GM11168 (cell line): ENCODE data around the gene SEMA3C.

Source experiments
- in situ Hi-C: fragments of 300-500 bp; cut with MboI; formaldehyde crosslinking; loops from one replicate; pipeline ENCODE4 v1.12.0; 2022; ENCODE audit warnings: low sequenced_read_pairs; ENCODE audit not compliant: unreplicated experiment

The SEMA3C gene

DNA sequence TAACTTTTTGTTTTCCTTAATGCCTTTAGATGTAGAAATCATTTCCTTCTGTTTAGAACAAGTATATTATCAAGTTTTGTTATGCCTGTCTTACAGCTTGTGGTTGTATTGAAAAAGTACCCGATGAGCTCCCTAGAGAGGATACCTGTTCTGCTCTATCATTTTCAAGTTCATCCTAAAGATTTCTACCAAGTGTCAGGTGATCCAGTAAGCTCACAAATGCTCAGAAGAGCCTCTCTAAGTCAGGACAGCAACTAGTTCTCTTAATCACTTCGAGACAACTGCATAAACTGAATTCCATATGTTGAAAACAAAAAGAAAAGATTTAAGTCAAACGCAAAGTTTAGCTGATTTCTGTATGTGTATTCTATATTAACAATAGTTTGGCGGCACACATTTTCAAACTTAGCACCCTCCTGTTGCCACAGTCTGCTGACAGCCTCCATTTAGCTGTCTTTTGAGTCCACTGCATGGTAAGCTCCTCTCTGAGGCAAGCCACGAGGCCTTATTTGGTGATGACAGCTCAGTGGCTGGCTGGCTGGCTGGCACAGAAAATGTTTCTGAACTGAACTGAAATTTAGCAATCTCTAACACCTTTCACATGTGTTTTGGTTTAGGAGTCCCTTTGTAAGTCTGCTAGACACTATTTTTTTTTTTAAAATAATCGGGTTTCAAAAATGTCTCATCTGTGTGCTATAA is 59.4 kb downstream of the SEMA3C start:
- in situ Hi-C loops, result no loop called here

DNA sequence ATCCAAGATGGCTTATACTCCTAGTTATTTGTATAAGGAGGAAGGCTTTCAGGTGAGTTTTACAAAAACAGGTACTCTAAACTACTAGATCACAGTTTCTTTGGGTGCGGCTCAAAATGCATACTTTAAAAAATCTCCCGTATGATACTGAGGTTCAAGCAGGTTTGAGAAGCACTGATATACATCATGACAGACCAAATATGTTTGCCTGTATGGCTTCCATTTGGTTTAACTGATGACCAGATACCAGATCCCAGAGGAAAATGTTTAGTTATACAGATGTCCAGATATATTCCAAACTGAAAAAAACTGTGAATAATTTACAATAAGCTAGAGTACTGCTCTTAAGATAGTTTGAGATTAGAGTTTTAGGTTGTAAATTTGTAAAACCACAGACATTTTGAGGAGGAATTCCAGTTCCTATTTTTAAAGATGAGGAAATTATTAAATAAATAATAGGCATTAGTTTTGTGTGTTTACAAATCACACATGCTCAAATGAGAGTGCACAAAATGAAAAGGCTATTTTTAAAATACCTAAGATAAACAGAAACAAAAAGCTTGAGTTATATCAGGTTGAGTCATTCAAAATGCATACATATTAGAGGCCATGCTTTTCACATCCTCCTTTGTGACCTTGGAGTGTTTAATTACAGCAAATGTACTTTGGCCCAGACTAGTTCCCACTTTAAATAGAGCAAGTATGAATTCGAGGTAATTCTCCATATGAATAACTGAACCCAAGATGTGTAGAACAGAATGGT is 60.5 kb downstream of the SEMA3C start:
- in situ Hi-C loops, result no loop called here

- in situ Hi-C loops, result no loop called here
Observed at GRCh38 chr7:80856769-80857168, 62.1 kb downstream of the SEMA3C start.

DNA sequence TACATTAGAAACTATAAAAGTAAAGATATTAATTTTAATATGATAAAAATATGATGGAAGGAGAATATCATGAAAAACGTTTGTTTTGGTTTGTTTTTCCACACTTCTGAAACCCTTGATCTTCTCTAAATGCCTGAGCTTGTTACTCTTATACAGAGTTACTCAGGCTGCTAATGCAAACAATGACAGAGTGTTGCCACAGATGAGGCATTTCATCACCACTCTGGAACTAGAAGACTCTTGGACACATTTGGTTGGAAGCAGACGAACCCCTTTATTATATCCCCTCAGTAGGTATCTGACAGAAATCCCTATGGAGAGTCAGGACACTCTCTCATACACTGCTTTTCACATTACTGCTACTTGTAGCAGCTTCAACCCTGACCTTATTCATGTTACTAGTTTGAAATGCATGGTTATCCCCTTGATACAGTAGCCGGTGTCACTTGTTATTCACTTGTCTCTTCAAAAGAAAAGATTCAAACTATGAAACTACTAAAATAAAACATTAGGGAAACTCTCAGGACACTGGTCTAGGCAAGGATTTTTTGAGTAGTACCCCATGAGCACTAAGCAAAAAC is 66.9 kb downstream of the SEMA3C start:
- in situ Hi-C loops, result no loop called here

- in situ Hi-C loops, result no loop called here
Observed at GRCh38 chr7:80848841-80849240, 70.0 kb downstream of the SEMA3C start.

GRCh38 chr7:80847895-80848294 is 71.0 kb downstream of the SEMA3C start:
- in situ Hi-C loops, result no loop called here

GRCh38 chr7:80847027-80847426 is 71.8 kb downstream of the SEMA3C start:
- in situ Hi-C loops, result no loop called here

- in situ Hi-C loops, result no loop called here
Observed at GRCh38 chr7:80844916-80845315, 73.9 kb downstream of the SEMA3C start.

DNA sequence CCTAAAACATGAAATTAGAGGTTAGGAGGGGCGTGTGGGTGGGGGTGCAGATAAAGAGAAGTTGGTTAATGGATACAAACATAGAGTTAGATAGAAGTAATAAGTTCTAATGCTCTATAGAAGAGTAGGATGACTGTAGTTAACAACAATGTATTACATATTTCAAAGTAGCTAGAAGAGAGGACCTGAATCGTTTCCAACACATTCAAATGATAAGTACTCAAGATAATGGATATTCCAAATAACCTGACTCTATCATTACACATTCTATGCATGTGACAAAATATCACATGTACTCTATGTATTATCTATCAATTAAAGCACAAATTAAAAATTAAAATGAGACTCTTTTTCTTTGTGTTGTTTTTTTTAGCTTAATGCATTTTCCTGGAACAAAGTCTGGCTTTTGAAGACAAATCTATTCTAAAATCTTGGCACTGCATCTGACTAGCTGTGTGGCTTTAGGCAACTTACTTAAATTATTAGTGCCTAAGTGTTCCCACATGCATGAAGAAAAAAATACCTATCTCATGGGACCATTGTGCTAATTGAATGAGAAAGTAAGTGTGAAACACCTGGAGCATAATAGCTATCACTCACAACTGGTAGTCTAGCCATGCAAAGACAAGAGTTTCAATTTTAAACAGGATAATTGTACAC is 75.7 kb downstream of the SEMA3C start:
- in situ Hi-C loops, result no loop called here

DNA sequence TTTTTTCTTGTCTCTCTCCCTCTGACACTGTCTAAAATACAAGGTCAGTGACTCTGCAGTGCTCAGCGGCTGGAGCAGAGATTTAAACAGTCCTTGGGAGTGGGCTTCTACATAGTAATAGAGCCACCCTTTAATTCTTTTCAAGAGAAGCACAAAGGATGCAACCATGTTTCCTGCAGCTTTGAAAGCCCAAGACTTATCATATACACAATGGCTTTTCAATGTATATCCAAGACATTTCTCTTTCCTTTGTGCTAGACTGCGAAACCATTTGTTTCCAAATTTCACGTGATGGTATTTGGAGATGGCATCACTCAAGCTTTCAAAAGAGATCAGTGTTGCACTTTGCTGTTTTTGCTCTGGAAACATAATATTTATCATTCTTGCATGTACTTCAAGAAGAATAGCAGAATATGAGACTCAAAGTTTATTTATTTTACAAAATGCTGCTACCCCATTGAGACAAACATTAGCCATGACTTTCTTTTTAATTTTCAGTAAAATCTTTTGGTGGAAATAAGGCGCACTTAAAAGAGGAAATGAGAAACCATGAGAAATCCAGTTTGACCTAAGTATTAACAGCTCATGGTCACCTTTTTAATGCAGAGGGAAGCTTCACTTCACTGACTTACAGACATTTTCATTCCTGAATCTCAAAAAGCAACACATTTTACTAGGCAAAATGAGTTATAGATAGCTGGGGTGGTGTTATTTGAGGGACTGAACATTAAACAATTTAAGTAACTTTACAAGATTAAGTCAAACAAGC is 76.6 kb downstream of the SEMA3C start:
- in situ Hi-C loops, result no loop called here

DNA sequence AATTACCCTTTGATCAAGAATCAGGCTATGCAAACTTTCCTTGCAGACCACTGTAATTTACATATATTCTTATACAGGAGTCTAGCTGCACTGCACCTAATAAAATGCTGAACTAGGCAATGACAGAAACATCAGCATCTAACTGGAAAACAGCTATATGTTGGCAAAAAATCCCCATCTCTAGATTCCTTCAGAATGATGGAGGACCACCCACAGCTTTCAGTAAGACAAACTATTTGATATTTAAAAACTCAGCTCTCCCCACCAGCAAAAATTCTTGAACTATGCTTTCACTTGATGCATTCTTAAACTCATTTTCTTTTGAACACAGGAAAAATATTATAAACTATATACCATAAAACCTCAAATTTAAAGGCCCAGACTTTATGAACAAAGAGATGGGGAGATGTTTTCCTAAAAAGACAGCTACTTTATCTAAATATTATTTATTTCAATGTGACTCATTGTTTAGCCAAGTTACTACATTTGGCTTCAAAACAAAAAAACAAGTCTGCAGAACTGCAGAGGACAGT is 77.4 kb downstream of the SEMA3C start:
- in situ Hi-C loops, result no loop called here

DNA sequence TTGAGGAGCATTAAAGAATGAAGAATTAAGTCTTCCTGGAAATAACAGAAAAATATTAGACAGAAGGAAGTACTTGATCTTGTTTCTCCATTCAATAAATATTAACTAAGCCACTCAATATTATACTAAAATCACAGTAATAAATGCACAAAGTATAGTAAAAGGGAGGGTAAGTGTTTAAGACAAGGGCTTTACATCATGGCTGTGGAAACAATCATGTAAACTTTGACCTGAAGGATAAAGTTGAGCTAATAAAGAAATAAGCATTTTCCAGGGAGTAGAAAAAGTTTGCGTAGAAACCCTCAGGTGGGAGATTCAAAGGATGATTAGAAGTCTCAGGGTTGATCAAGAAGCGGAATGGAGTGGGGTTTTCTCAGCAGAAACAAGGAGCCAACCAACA is 78.2 kb downstream of the SEMA3C start:
- in situ Hi-C loops, result no loop called here

GRCh38 chr7:80839855-80840254 is 79.0 kb downstream of the SEMA3C start:
- in situ Hi-C loops, result no loop called here

DNA sequence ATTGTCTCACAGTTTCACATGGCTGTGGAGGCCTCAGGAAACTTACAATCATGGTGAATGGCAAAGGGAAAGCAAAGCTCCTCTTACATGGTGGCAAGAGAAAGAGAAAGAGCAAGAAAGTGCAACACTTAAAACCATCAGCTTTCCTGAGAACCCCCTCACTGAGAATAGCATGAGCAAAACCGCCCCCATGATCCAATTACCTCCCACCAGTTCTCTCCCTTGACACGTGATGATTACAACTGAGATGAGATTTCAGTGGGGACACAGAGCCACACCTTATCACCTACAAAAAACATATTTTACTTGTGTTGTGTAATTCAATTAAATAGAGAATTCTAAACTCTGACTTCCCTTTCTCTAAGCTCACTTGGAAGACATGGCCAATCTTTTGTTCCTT is 80.2 kb downstream of the SEMA3C start:
- in situ Hi-C loops, result no loop called here

DNA sequence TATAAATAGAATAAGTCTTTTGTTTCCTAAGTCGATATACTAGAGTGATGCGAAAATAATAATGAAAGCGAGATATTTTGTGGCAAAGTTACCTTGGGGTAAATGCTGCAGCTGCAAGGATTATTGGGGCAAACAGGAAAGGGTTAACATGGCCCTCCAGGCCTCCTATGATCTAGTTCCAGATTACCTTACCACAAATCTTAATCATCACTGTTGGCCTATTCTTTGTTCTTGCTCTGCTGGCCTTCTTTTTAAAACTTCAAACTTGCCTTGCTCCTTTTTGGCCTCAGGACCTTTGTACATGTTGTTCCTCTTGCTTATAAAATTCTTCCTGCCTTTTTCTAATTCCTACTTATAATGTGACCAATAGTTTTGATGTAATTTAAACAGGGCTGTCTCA is 81.5 kb downstream of the SEMA3C start:
- in situ Hi-C loops, result no loop called here

DNA sequence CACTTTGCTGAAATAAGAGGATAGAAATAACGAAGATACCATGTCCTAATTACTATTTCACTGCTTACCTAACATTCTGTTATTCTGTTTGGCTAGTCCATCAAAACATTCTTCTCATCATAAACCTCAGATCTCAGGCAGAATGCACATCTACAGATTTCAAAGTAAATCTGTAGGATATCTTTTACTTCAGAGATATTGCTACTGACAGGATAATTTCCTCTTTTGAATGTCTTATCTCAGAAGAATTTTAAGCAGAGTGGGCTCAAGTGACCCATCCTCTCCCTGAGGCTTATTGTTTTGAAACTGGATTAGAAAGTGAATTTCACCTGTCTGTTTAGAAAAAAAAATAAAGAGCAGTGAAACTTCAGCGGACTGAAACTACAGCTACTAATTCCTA is 83.6 kb downstream of the SEMA3C start:
- in situ Hi-C loops, result no loop called here

- in situ Hi-C loops, result no loop called here
Observed at GRCh38 chr7:80833289-80834268, 85.3 kb downstream of the SEMA3C start.

GRCh38 chr7:80832006-80832405 is 86.8 kb downstream of the SEMA3C start:
- in situ Hi-C loops, result no loop called here
